ENCODE data around the gene SEMA5A.

SEMA5A gene, protein sequence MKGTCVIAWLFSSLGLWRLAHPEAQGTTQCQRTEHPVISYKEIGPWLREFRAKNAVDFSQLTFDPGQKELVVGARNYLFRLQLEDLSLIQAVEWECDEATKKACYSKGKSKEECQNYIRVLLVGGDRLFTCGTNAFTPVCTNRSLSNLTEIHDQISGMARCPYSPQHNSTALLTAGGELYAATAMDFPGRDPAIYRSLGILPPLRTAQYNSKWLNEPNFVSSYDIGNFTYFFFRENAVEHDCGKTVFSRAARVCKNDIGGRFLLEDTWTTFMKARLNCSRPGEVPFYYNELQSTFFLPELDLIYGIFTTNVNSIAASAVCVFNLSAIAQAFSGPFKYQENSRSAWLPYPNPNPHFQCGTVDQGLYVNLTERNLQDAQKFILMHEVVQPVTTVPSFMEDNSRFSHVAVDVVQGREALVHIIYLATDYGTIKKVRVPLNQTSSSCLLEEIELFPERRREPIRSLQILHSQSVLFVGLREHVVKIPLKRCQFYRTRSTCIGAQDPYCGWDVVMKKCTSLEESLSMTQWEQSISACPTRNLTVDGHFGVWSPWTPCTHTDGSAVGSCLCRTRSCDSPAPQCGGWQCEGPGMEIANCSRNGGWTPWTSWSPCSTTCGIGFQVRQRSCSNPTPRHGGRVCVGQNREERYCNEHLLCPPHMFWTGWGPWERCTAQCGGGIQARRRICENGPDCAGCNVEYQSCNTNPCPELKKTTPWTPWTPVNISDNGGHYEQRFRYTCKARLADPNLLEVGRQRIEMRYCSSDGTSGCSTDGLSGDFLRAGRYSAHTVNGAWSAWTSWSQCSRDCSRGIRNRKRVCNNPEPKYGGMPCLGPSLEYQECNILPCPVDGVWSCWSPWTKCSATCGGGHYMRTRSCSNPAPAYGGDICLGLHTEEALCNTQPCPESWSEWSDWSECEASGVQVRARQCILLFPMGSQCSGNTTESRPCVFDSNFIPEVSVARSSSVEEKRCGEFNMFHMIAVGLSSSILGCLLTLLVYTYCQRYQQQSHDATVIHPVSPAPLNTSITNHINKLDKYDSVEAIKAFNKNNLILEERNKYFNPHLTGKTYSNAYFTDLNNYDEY

DNA sequence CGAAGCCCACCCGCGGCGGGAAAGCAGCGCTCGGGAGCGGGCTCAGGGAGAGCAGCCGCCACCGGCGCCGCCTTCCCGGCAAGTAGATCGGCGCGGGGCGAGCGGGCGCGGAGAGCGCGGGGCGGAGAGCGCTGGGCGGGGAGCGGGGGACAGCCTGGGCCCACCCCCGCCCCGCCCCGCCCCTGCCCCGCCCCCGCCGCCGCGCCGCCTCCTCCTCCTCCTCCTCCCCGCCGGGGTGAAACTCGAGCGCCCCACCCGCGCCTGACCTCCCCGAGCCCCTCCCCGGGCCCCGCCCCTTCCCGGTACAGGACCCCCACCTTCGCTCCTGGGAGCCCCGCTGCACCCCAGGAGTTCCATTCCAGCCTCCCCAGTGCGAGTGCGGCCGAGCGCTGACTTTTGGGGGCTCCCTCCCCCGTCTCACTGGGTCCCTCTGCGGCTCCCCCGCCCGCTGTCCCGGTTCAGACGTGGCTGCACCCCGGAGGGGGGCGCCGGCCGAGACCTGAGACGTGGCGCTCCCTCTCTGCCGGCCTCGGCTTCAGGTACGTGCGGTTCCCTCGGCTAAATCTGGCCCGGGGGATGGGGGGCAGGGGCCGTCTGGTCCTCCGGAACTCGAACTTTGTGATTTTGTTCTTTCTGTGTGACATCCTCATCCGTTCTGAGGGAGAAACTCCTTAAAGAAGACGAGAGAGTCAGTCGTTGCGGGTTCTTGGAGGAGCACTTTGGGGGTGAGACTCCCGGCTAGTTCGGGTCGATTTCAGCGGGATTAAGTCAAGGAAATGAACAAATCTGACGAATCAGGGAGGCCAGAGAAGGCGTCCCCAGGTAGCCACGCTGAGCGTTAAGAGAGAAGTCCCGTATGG lies at the start of gene SEMA5A:
Gene SEMA5A, minus strand, starts transcription at position 84 of the 860 bp plus-strand sequence. CDS start 166,129 bp downstream, outside the sequence.
- Histone ChIP-seq H3K27ac (ENCODE audit: extremely low read depth, low read depth, low read length) (peak within 1 kb of the TSS; percentile 62; the same call in 1 of the 2 replicates), H3K4me3 (ENCODE audit: low read depth, low read length) (peak within 1 kb of the TSS; percentile 66), H3K4me1 (ENCODE audit: control insufficient read depth, insufficient read depth, low read length) (no peaks in the 10 kb centered on the region; the same call in 1 of the 2 replicates), H3K9me3 (ENCODE audit: control insufficient read depth, insufficient read depth, low read depth, low read length) (no peaks in the 10 kb centered on the region), H3K36me3 (ENCODE audit: control insufficient read depth in 2 of 2, insufficient read depth in 1 of 2, low read length in 2 of 2) (no peaks in the 10 kb centered on the region; a peak in 1 of 3 replicates)
- ChIA-PET CTCF (interaction anchor here (0.8 kb wide), 3 partner anchors 12 to 197 kb away, joined by 3 to 4 read pairs (median 4); no protein-coding TSS in a partner anchor), POLR2A (no interaction called here)
- TF ChIP-seq ZBTB7A (tag by site-specific recombination; IDR thresholded peaks at IDR 0.05; ENCODE audit: low read depth) = no peak
- TF ChIP-seq ZNF585B (tag by site-specific recombination; IDR thresholded peaks at IDR 0.05) = no peak
- TF ChIP-seq ZNF426 (tag by site-specific recombination; IDR thresholded peaks at IDR 0.05) = no peak
- TF ChIP-seq KLF9 (tag by site-specific recombination; IDR thresholded peaks at IDR 0.05; ENCODE audit: low read depth) = no peak
- TF ChIP-seq ZNF510 (tag by site-specific recombination; IDR thresholded peaks at IDR 0.05; ENCODE audit: insufficient replicate concordance) = no peak
- TF ChIP-seq ZBTB1 (tag by site-specific recombination; IDR thresholded peaks at IDR 0.05) = no peak
- no peak for TF ChIP-seq ZNF626 (tag by site-specific recombination; IDR thresholded peaks at IDR 0.05)
- TF ChIP-seq ZNF791 (tag by site-specific recombination; IDR thresholded peaks at IDR 0.05) = no peak
- no peak for TF ChIP-seq ZEB2 (tag by site-specific recombination; IDR thresholded peaks at IDR 0.05)
- TF ChIP-seq, protein P1, sequence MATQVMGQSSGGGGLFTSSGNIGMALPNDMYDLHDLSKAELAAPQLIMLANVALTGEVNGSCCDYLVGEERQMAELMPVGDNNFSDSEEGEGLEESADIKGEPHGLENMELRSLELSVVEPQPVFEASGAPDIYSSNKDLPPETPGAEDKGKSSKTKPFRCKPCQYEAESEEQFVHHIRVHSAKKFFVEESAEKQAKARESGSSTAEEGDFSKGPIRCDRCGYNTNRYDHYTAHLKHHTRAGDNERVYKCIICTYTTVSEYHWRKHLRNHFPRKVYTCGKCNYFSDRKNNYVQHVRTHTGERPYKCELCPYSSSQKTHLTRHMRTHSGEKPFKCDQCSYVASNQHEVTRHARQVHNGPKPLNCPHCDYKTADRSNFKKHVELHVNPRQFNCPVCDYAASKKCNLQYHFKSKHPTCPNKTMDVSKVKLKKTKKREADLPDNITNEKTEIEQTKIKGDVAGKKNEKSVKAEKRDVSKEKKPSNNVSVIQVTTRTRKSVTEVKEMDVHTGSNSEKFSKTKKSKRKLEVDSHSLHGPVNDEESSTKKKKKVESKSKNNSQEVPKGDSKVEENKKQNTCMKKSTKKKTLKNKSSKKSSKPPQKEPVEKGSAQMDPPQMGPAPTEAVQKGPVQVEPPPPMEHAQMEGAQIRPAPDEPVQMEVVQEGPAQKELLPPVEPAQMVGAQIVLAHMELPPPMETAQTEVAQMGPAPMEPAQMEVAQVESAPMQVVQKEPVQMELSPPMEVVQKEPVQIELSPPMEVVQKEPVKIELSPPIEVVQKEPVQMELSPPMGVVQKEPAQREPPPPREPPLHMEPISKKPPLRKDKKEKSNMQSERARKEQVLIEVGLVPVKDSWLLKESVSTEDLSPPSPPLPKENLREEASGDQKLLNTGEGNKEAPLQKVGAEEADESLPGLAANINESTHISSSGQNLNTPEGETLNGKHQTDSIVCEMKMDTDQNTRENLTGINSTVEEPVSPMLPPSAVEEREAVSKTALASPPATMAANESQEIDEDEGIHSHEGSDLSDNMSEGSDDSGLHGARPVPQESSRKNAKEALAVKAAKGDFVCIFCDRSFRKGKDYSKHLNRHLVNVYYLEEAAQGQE (tag by site-specific recombination; IDR thresholded peaks at IDR 0.05) = no peak
- TF ChIP-seq ZNF239 (tag by site-specific recombination; IDR thresholded peaks at IDR 0.05) = no peak
- TF ChIP-seq, protein P2, sequence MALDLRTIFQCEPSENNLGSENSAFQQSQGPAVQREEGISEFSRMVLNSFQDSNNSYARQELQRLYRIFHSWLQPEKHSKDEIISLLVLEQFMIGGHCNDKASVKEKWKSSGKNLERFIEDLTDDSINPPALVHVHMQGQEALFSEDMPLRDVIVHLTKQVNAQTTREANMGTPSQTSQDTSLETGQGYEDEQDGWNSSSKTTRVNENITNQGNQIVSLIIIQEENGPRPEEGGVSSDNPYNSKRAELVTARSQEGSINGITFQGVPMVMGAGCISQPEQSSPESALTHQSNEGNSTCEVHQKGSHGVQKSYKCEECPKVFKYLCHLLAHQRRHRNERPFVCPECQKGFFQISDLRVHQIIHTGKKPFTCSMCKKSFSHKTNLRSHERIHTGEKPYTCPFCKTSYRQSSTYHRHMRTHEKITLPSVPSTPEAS (tag by site-specific recombination; IDR thresholded peaks at IDR 0.05) = no peak
- TF ChIP-seq, protein P3, sequence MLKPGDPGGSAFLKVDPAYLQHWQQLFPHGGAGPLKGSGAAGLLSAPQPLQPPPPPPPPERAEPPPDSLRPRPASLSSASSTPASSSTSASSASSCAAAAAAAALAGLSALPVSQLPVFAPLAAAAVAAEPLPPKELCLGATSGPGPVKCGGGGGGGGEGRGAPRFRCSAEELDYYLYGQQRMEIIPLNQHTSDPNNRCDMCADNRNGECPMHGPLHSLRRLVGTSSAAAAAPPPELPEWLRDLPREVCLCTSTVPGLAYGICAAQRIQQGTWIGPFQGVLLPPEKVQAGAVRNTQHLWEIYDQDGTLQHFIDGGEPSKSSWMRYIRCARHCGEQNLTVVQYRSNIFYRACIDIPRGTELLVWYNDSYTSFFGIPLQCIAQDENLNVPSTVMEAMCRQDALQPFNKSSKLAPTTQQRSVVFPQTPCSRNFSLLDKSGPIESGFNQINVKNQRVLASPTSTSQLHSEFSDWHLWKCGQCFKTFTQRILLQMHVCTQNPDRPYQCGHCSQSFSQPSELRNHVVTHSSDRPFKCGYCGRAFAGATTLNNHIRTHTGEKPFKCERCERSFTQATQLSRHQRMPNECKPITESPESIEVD (tag by site-specific recombination; IDR thresholded peaks at IDR 0.05) = no peak
- TF ChIP-seq, protein P4, sequence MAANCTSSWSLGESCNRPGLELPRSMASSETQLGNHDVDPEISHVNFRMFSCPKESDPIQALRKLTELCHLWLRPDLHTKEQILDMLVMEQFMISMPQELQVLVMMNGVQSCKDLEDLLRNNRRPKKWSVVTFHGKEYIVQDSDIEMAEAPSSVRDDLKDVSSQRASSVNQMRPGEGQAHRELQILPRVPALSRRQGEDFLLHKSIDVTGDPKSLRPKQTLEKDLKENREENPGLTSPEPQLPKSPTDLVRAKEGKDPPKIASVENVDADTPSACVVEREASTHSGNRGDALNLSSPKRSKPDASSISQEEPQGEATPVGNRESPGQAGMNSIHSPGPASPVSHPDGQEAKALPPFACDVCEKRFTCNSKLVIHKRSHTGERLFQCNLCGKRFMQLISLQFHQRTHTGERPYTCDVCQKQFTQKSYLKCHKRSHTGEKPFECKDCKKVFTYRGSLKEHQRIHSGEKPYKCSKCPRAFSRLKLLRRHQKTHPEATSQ (tag by site-specific recombination; IDR thresholded peaks at IDR 0.05) = no peak
- TF ChIP-seq ZNF785 (tag by site-specific recombination; IDR thresholded peaks at IDR 0.05) = no peak
- TF ChIP-seq, protein P5, sequence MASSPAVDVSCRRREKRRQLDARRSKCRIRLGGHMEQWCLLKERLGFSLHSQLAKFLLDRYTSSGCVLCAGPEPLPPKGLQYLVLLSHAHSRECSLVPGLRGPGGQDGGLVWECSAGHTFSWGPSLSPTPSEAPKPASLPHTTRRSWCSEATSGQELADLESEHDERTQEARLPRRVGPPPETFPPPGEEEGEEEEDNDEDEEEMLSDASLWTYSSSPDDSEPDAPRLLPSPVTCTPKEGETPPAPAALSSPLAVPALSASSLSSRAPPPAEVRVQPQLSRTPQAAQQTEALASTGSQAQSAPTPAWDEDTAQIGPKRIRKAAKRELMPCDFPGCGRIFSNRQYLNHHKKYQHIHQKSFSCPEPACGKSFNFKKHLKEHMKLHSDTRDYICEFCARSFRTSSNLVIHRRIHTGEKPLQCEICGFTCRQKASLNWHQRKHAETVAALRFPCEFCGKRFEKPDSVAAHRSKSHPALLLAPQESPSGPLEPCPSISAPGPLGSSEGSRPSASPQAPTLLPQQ (tag by site-specific recombination; IDR thresholded peaks at IDR 0.05) = no peak
- TF ChIP-seq, protein P6, sequence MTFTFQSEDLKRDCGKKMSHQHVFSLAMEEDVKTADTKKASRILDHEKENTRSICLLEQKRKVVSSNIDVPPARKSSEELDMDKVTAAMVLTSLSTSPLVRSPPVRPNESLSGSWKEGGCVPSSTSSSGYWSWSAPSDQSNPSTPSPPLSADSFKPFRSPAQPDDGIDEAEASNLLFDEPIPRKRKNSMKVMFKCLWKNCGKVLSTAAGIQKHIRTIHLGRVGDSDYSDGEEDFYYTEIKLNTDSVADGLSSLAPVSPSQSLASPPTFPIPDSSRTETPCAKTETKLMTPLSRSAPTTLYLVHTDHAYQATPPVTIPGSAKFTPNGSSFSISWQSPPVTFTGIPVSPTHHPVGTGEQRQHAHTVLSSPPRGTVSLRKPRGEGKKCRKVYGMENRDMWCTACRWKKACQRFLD (tag by site-specific recombination; IDR thresholded peaks at IDR 0.05) = no peak
- TF ChIP-seq ZFHX2 (tag by site-specific recombination; conservative IDR thresholded peaks at IDR 0.05) = no peak
- TF ChIP-seq ZNF555 (tag by site-specific recombination; conservative IDR thresholded peaks at IDR 0.05) = no peak
- no peak for TF ChIP-seq HOXA7 (CRISPR knock-in tag; IDR thresholded peaks at IDR 0.05; ENCODE audit: borderline replicate concordance)
